ENCODE results near the gene CMIP.

CMIP gene

GRCh38 chr16:81669473-81670350, 225.1 kb downstream of the CMIP start:
- Histone ChIP-seq H2BK120ac (ENCODE audit: insufficient read depth, low read length, poor library complexity) (no peak overlapping the region), H2BK5ac (ENCODE audit: low read depth, low read length, poor library complexity) (no peak overlapping the region), H3K18ac (ENCODE audit: low read length) (no peak overlapping the region), H3K36me3 (ENCODE audit: control insufficient read depth in 1 of 2, insufficient read depth in 2 of 2, low read length in 2 of 2) (peaks cover 58 to 67% of the 10 kb centered on the region in 2 experiments), H4K91ac (ENCODE audit: low read depth, low read length) (no peak overlapping the region), H3K4me2 (ENCODE audit: low read length) (no peak overlapping the region), H2AK5ac (ENCODE audit: low read length) (no peak overlapping the region), H3K4me1 (ENCODE audit: control insufficient read depth in 1 of 2, insufficient read depth in 2 of 2, low read length in 2 of 2) (peaks cover 0 to 2% of the 10 kb centered on the region in 2 experiments), H3K27me3 (ENCODE audit: insufficient read depth, low read length) (no peaks in the 10 kb centered on the region), H3K79me1 (ENCODE audit: low read length) (no peaks in the 10 kb centered on the region), H3K4me3 (ENCODE audit: low read depth, low read length) (no peak overlapping the region), H4K12ac (ENCODE audit: low read depth, low read length) (no peak overlapping the region), H3K14ac (ENCODE audit: low read length) (no peak overlapping the region), H3K9me3 (ENCODE audit: insufficient read depth, low read depth, low read length) (peaks cover 2% of the 10 kb centered on the region), H3K9ac (ENCODE audit: low read length) (no peak overlapping the region), H3K79me2 (ENCODE audit: control insufficient read depth, insufficient read depth, low read length, poor library complexity) (no peaks in the 10 kb centered on the region), H4K8ac (ENCODE audit: low read depth, low read length) (no peak overlapping the region), H3K27ac (ENCODE audit: low read depth, low read length) (no peak overlapping the region), H2BK12ac (ENCODE audit: low read length) (no peak overlapping the region), H2AFZ (ENCODE audit: insufficient read depth, low read length, poor library complexity) (no peak overlapping the region), H3K4ac (ENCODE audit: low read depth, low read length) (no peak overlapping the region), H3K23ac (ENCODE audit: low read length) (no peak overlapping the region)
- 100% methylated on average over 1 of the region's 23 CpGs for WGBS (ENCODE audit: extremely low coverage, insufficient coverage, insufficient read length)
- DNase-seq: no peak

GRCh38 chr16:81671738-81672597, 227.4 kb downstream of the CMIP start:
- H4K12ac ChIP-seq (ENCODE audit: low read depth, low read length): no peak overlapping the region
- no peak overlapping the region for H3K27ac ChIP-seq (ENCODE audit: low read depth, low read length)
- no peak for DNase-seq
- no peak overlapping the region for H3K9ac ChIP-seq (ENCODE audit: low read length)
- no peak overlapping the region for H3K23ac ChIP-seq (ENCODE audit: low read length)
- no peaks in the 10 kb centered on the region for H3K79me2 ChIP-seq (ENCODE audit: control insufficient read depth, insufficient read depth, low read length, poor library complexity)
- no peak overlapping the region for H3K18ac ChIP-seq (ENCODE audit: low read length)
- no peak overlapping the region for H3K4me3 ChIP-seq (ENCODE audit: low read depth, low read length)
- H3K4me2 ChIP-seq (ENCODE audit: low read length): no peak overlapping the region
- H2AFZ ChIP-seq (ENCODE audit: insufficient read depth, low read length, poor library complexity): no peak overlapping the region
- H2AK5ac ChIP-seq (ENCODE audit: low read length): no peak overlapping the region
- H2BK120ac ChIP-seq (ENCODE audit: insufficient read depth, low read length, poor library complexity): no peak overlapping the region
- no peak overlapping the region for H3K14ac ChIP-seq (ENCODE audit: low read length)
- no peaks in the 10 kb centered on the region for H3K27me3 ChIP-seq (ENCODE audit: insufficient read depth, low read length)
- no peak overlapping the region for H2BK5ac ChIP-seq (ENCODE audit: low read depth, low read length, poor library complexity)
- H2BK12ac ChIP-seq (ENCODE audit: low read length): no peak overlapping the region
- H3K9me3 ChIP-seq (ENCODE audit: insufficient read depth, low read depth, low read length): peaks cover 2% of the 10 kb centered on the region
- H3K36me3 ChIP-seq (ENCODE audit: control insufficient read depth in 1 of 2, insufficient read depth in 2 of 2, low read length in 2 of 2): peaks cover 62 to 69% of the 10 kb centered on the region in 2 experiments
- no CpG with 5 or more reads among the region's 14 CpGs for WGBS (ENCODE audit: extremely low coverage, insufficient coverage, insufficient read length)
- H3K4me1 ChIP-seq (ENCODE audit: control insufficient read depth in 1 of 2, insufficient read depth in 2 of 2, low read length in 2 of 2): peaks cover 0 to 2% of the 10 kb centered on the region in 2 experiments
- H4K91ac ChIP-seq (ENCODE audit: low read depth, low read length): no peak overlapping the region
- H4K8ac ChIP-seq (ENCODE audit: low read depth, low read length): no peak overlapping the region
- no peak overlapping the region for H3K4ac ChIP-seq (ENCODE audit: low read depth, low read length)
- H3K79me1 ChIP-seq (ENCODE audit: low read length): no peaks in the 10 kb centered on the region

- Histone ChIP-seq H2AK5ac (ENCODE audit: low read length) (no peak overlapping the region), H3K4me1 (ENCODE audit: control insufficient read depth in 1 of 2, insufficient read depth in 2 of 2, low read length in 2 of 2) (no peaks in the 10 kb centered on the region), H3K79me1 (ENCODE audit: low read length) (no peaks in the 10 kb centered on the region), H3K79me2 (ENCODE audit: control insufficient read depth, insufficient read depth, low read length, poor library complexity) (no peaks in the 10 kb centered on the region), H3K4me2 (ENCODE audit: low read length) (no peak overlapping the region), H3K9ac (ENCODE audit: low read length) (no peak overlapping the region), H4K91ac (ENCODE audit: low read depth, low read length) (no peak overlapping the region), H3K27me3 (ENCODE audit: insufficient read depth, low read length) (no peaks in the 10 kb centered on the region), H2AFZ (ENCODE audit: insufficient read depth, low read length, poor library complexity) (no peak overlapping the region), H4K8ac (ENCODE audit: low read depth, low read length) (no peak overlapping the region), H3K23ac (ENCODE audit: low read length) (no peak overlapping the region), H2BK5ac (ENCODE audit: low read depth, low read length, poor library complexity) (no peak overlapping the region), H3K27ac (ENCODE audit: low read depth, low read length) (no peak overlapping the region), H2BK12ac (ENCODE audit: low read length) (no peak overlapping the region), H3K4me3 (ENCODE audit: low read depth, low read length) (no peak overlapping the region), H3K18ac (ENCODE audit: low read length) (no peak overlapping the region), H3K36me3 (ENCODE audit: control insufficient read depth in 1 of 2, insufficient read depth in 2 of 2, low read length in 2 of 2) (peaks cover 69 to 80% of the 10 kb centered on the region in 2 experiments), H2BK120ac (ENCODE audit: insufficient read depth, low read length, poor library complexity) (no peak overlapping the region), H4K12ac (ENCODE audit: low read depth, low read length) (no peak overlapping the region), H3K14ac (ENCODE audit: low read length) (no peak overlapping the region), H3K4ac (ENCODE audit: low read depth, low read length) (no peak overlapping the region), H3K9me3 (ENCODE audit: insufficient read depth, low read depth, low read length) (peaks cover 2% of the 10 kb centered on the region)
- WGBS (ENCODE audit: extremely low coverage, insufficient coverage, insufficient read length): no CpG with 5 or more reads among the region's 7 CpGs
- no peak for DNase-seq
These were observed 228.8 kb downstream of the CMIP start for GRCh38 chr16:81673432-81673831.

- no peak for DNase-seq
- Histone ChIP-seq H3K23ac (ENCODE audit: low read length) (no peak overlapping the region), H2AFZ (ENCODE audit: insufficient read depth, low read length, poor library complexity) (no peak overlapping the region), H3K27me3 (ENCODE audit: insufficient read depth, low read length) (no peaks in the 10 kb centered on the region), H4K12ac (ENCODE audit: low read depth, low read length) (no peak overlapping the region), H3K9me3 (ENCODE audit: insufficient read depth, low read depth, low read length) (peaks cover 5% of the 10 kb centered on the region), H2BK120ac (ENCODE audit: insufficient read depth, low read length, poor library complexity) (no peak overlapping the region), H3K4me2 (ENCODE audit: low read length) (no peak overlapping the region), H3K27ac (ENCODE audit: low read depth, low read length) (no peak overlapping the region), H4K8ac (ENCODE audit: low read depth, low read length) (no peak overlapping the region), H2BK5ac (ENCODE audit: low read depth, low read length, poor library complexity) (no peak overlapping the region), H3K14ac (ENCODE audit: low read length) (no peak overlapping the region), H2AK5ac (ENCODE audit: low read length) (no peak overlapping the region), H2BK12ac (ENCODE audit: low read length) (no peak overlapping the region), H3K4me1 (ENCODE audit: control insufficient read depth in 1 of 2, insufficient read depth in 2 of 2, low read length in 2 of 2) (no peaks in the 10 kb centered on the region), H3K4me3 (ENCODE audit: low read depth, low read length) (no peak overlapping the region), H3K9ac (ENCODE audit: low read length) (no peak overlapping the region), H4K91ac (ENCODE audit: low read depth, low read length) (no peak overlapping the region), H3K79me2 (ENCODE audit: control insufficient read depth, insufficient read depth, low read length, poor library complexity) (no peaks in the 10 kb centered on the region), H3K36me3 (ENCODE audit: control insufficient read depth in 1 of 2, insufficient read depth in 2 of 2, low read length in 2 of 2) (peaks cover 73 to 83% of the 10 kb centered on the region in 2 experiments), H3K18ac (ENCODE audit: low read length) (no peak overlapping the region), H3K79me1 (ENCODE audit: low read length) (no peaks in the 10 kb centered on the region), H3K4ac (ENCODE audit: low read depth, low read length) (no peak overlapping the region)
- no CpG with 5 or more reads among the region's 3 CpGs for WGBS (ENCODE audit: extremely low coverage, insufficient coverage, insufficient read length)
These were observed 231.1 kb downstream of the CMIP start for GRCh38 chr16:81675662-81676061.

Data from trophoblast cell (in vitro differentiated cells and primary cell).